ENCODE data around the gene SEMA6B. TPM values are rescaled to one million over a fixed set of nuclear protein-coding genes. Genes with fewer than 3 reads are reported as not detected.
A peak's percentile ranks its signal among the peaks of the same experiment; 100 is the strongest.

Gene SEMA6B
- total and polyA plus RNA-seq, 2 of the 8 experiments (the other 6 are each of a cell fraction or from before 2014, with no cell fraction given), result 31.3 to 54.4 TPM

GRCh38 chr19:4575267-4576015 is 16.0 kb upstream of the SEMA6B start (continued):
- TF ChIP-seq SP1 (IDR thresholded peaks at IDR 0.05; ENCODE audit: low read depth, low read length) (peak; percentile 81; the same call in 1 of the 2 replicates), ATF3 (IDR thresholded peaks at IDR 0.05; ENCODE audit: insufficient read depth, low read depth, low read length) (peak; percentile 50; the same call in 1 of the 2 replicates), MAX (IDR thresholded peaks at IDR 0.05) (peak; percentile 28; the same call in 1 of the 2 replicates), MAFK (IDR thresholded peaks at IDR 0.05; ENCODE audit: low read depth, low read length) (no peak), EGR1 (IDR thresholded peaks at IDR 0.05; ENCODE audit: borderline replicate concordance, low read depth, low read length) (0 out of 2 replicates have a peak, but pooled peaks have one; percentile 12), RFX5 (IDR thresholded peaks at IDR 0.05; ENCODE audit: borderline replicate concordance, low read depth, low read length) (no peak), CHD2 (IDR thresholded peaks at IDR 0.05; ENCODE audit: low read length) (peak; percentile 18; the same call in 1 of the 2 replicates), ASH2L (IDR thresholded peaks at IDR 0.05; ENCODE audit: low read length) (peak; percentile 50), JUND (IDR thresholded peaks at IDR 0.05; ENCODE audit: low read length) (peak; percentile 99), RBBP5 (IDR thresholded peaks at IDR 0.05; ENCODE audit: borderline replicate concordance, low read depth, low read length) (peak; percentile 77; the same call in 1 of the 2 replicates), YY1 (IDR thresholded peaks at IDR 0.05; ENCODE audit: low read depth, low read length) (0 out of 2 replicates have a peak, but pooled peaks have one; percentile 39), HDAC2 (IDR thresholded peaks at IDR 0.05; ENCODE audit: borderline replicate concordance in 1 of 2, low read depth in 2 of 2, low read length in 2 of 2) (peak in 1 of 2 experiments; percentile 59; a peak in 1 of 4 replicates), TEAD4 (IDR thresholded peaks at IDR 0.05; ENCODE audit: low read depth, low read length) (peak; percentile 61)

Data from H1 (cell line).